Loucy (cell line): Measurements from ENCODE around the gene LLGL2.

Experiments
- CTCF ChIP-seq: fragments of 200-600 bp; sonication (generic); conservative IDR thresholded peaks from 2 replicates; pipeline ENCODE4 v1.5.1; 2014; ENCODE audit warnings: mild to moderate bottlenecking, antibody characterized with exemption, low read length
- EZH2phosphoT487 ChIP-seq: fragments of 200-600 bp; IDR thresholded peaks from 2 replicates; pipeline ENCODE4 v1.6.1; 2018; ENCODE audit warnings: antibody characterized with exemption, mild to moderate bottlenecking, moderate library complexity, borderline replicate concordance

DNA sequence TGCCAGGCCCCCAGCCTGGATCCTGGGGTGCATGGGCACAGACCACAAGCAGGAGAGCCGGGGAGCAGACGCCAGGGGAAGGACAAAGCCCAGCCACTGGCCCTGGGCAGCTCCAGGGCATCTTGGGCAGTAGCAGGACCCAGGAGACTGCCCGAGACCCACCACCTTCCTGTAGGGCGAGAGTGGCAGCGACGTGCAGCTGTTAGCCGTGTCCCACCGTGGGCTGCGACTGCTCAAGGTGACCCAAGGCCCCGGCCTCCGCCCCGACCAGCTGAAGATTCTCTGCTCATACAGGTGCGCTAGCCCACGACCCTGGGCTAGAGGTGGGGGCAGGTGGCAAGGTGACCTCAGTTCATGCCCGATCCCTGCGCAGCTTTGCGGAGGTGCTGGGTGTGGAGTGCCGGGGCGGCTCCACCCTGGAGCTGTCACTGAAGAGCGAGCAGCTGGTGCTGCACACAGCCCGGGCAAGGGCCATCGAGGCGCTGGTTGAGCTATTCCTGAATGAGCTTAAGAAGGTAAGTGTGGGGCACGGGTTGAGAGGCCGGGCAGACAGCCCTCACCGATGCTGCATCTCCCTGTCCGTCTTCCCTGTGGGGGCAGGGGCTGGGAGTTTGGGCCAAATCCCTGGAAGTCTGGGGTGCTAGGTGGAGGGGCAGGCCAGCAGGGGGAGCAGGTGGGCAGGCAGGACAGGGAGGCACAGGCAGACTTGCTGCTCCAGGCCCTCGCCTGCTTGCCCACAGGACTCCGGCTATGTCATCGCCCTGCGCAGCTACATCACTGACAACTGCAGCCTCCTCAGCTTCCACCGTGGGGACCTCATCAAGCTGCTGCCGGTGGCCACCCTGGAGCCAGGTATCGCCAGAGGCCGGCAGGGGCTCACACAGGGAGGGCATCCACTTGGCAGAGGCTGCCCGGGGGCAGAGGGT lies 94.3 kb downstream of the LLGL2 start:
- TF ChIP-seq CTCF: peak; percentile 63
- TF ChIP-seq EZH2phosphoT487: no peak
